Measurements from ENCODE around the gene LRRC2.

- TF ChIP-seq REST (IDR thresholded peaks at IDR 0.05; ENCODE audit: insufficient read depth in 1 of 2, low read depth in 2 of 2, low read length in 1 of 2) = no peak
- no peak for TF ChIP-seq CTCF (IDR thresholded peaks at IDR 0.05)
- no peak for TF ChIP-seq POLR2AphosphoS5 (IDR thresholded peaks at IDR 0.05; ENCODE audit: low read depth, low read length)
- no peak for TF ChIP-seq TCF7L2 (IDR thresholded peaks at IDR 0.05; ENCODE audit: low read depth, low read length)
Measured at GRCh38 chr3:46537316-46537715, 28.8 kb downstream of the LRRC2 start.

Data from Panc1 (cell line).